Smooth muscle cell (in vitro differentiated cells): ENCODE measurements around the gene MRPL39. TPM values are rescaled to one million over a fixed set of nuclear protein-coding genes. Genes with fewer than 3 reads are reported as not detected.

Source experiments
- DNase-seq: peaks from one replicate; lab custom pipeline; 2025; ENCODE audit not compliant: unreplicated experiment; lab: John Stamatoyannopoulos, UW
- H2AFZ ChIP-seq: fragments of 200-600 bp; sonication (generic); 2 replicates; pipeline ENCODE4 v1.6.0; 2016; ENCODE audit warnings: antibody characterized with exemption, low read depth, mild to moderate bottlenecking
- H3F3A ChIP-seq: fragments of 200-600 bp; sonication (generic); 2 replicates; pipeline ENCODE4 v1.6.0; 2017; ENCODE audit warnings: antibody characterized with exemption, low read depth
- H3K27ac ChIP-seq: fragments of 200-600 bp; sonication (generic); 2 replicates; pipeline ENCODE4 v1.5.1; 2016; ENCODE audit warnings: low read depth, mild to moderate bottlenecking
- H3K27me3 ChIP-seq: fragments of 200-600 bp; sonication (generic); 2 replicates; pipeline ENCODE4 v1.6.1; 2016; ENCODE audit warnings: low read depth, mild to moderate bottlenecking
- H3K36me3 ChIP-seq: fragments of 200-600 bp; sonication (generic); 2 replicates; pipeline ENCODE4 v1.5.1; 2016; ENCODE audit warnings: low read depth
- H3K4me1 ChIP-seq: fragments of 200-600 bp; sonication (generic); 2 replicates; pipeline ENCODE4 v1.5.1; 2016; ENCODE audit warnings: low read depth
- H3K4me2 ChIP-seq: fragments of 200-600 bp; sonication (generic); 2 replicates; pipeline ENCODE4 v1.6.0; 2016; ENCODE audit warnings: mild to moderate bottlenecking
- H3K4me3 ChIP-seq: fragments of 200-600 bp; sonication (generic); 2 replicates; pipeline ENCODE4 v1.5.1; 2016; ENCODE audit warnings: mild to moderate bottlenecking
- H3K79me2 ChIP-seq: fragments of 200-600 bp; sonication (generic); 2 replicates; pipeline ENCODE4 v1.6.0; 2016; ENCODE audit warnings: low read depth, mild to moderate bottlenecking
- H3K9ac ChIP-seq: fragments of 200-600 bp; sonication (generic); 2 replicates; pipeline ENCODE4 v1.6.0; 2016; ENCODE audit warnings: low read depth
- H3K9me3 ChIP-seq: fragments of 200-600 bp; sonication (generic); replicated peaks from 2 replicates; pipeline ENCODE4 v1.5.1; 2016; ENCODE audit warnings: low read depth
- H4K20me1 ChIP-seq: fragments of 200-600 bp; sonication (generic); 2 replicates; pipeline ENCODE4 v1.6.0; 2016; ENCODE audit warnings: low read depth
- CTCF ChIP-seq: fragments of 200-600 bp; sonication (generic); IDR thresholded peaks from 2 replicates; pipeline ENCODE4 v1.5.1; 2017; ENCODE audit warnings: borderline replicate concordance, mild to moderate bottlenecking, antibody characterized with exemption; ENCODE audit not compliant: insufficient read depth, poor library complexity, severe bottlenecking
- WGBS: methylation state at CpG from one replicate; pipeline ENCODE4 v1.1.7; 2016; ENCODE audit warnings: low lambda C conversion rate; 5-methylcytosine and 5-hydroxymethylcytosine counted together
- polyA plus RNA-seq: library from polyadenylated mRNA; unstranded; fragments of >200 nt; fragmentation: Nextera tagmentation; extraction: Ambion mirVana; gene quantifications from 2 replicates; pipeline ENCODE4 v1.2.1, GENCODE V29; 2016
- total RNA-seq: library from RNA; depleted of rRNA; stranded (reverse); fragments of >200 nt; gene quantifications from 2 replicates; pipeline ENCODE4 v1.2.3, GENCODE V29; 2014

Gene MRPL39
- total and polyA plus RNA-seq, 2 experiments from 2014 or later = 48.1 to 62.0 TPM

- H3K9ac ChIP-seq = no peak overlapping the region
- TF ChIP-seq CTCF = no peak
Measured at GRCh38 chr21:25556091-25556490, 51.2 kb downstream of the MRPL39 start.

GRCh38 chr21:25555492-25555891 lies 51.8 kb downstream of the MRPL39 start:
- Histone ChIP-seq H2AFZ (no peak overlapping the region), H3K4me3 (no peak overlapping the region), H3K9ac (no peak overlapping the region), H3K27ac (no peak overlapping the region), H3K4me2 (no peak overlapping the region), H3K4me1 (no peaks in the 10 kb centered on the region), H3K79me2 (no peaks in the 10 kb centered on the region), H3K9me3 (no peaks in the 10 kb centered on the region), H4K20me1 (no peaks in the 10 kb centered on the region), H3F3A (no peaks in the 10 kb centered on the region), H3K36me3 (no peaks in the 10 kb centered on the region), H3K27me3 (no peaks in the 10 kb centered on the region)
- no peak for TF ChIP-seq CTCF
- DNase-seq = no peak

More at GRCh38 chr21:25556091-25556490, 51.2 kb downstream of the MRPL39 start:
- H3K79me2 ChIP-seq = no peaks in the 10 kb centered on the region
- H2AFZ ChIP-seq = no peak overlapping the region
- no peaks in the 10 kb centered on the region for H4K20me1 ChIP-seq
- H3K27ac ChIP-seq = no peak overlapping the region
- H3K4me2 ChIP-seq = no peak overlapping the region
- H3K27me3 ChIP-seq = no peaks in the 10 kb centered on the region
- H3K36me3 ChIP-seq = no peaks in the 10 kb centered on the region
- no peaks in the 10 kb centered on the region for H3F3A ChIP-seq
- no peaks in the 10 kb centered on the region for H3K9me3 ChIP-seq
- H3K4me1 ChIP-seq = no peaks in the 10 kb centered on the region
- no peak overlapping the region for H3K4me3 ChIP-seq
- DNase-seq = no peak

GRCh38 chr21:25552856-25553255 lies 54.4 kb downstream of the MRPL39 start:
- no peak overlapping the region for H2AFZ ChIP-seq
- no peaks in the 10 kb centered on the region for H3F3A ChIP-seq
- H3K4me3 ChIP-seq = no peak overlapping the region
- no peak for TF ChIP-seq CTCF
- no peaks in the 10 kb centered on the region for H3K36me3 ChIP-seq
- H3K4me2 ChIP-seq = no peak overlapping the region
- WGBS = 85% methylated on average over 5 of the region's 5 CpGs
- H3K27ac ChIP-seq = no peak overlapping the region
- no peak overlapping the region for H3K9ac ChIP-seq
- no peaks in the 10 kb centered on the region for H3K4me1 ChIP-seq
- no peaks in the 10 kb centered on the region for H3K79me2 ChIP-seq
- H3K9me3 ChIP-seq = no peaks in the 10 kb centered on the region
- H4K20me1 ChIP-seq = no peaks in the 10 kb centered on the region
- H3K27me3 ChIP-seq = no peaks in the 10 kb centered on the region
- no peak for DNase-seq

- Histone ChIP-seq H4K20me1 (no peaks in the 10 kb centered on the region), H3K4me3 (no peak overlapping the region), H2AFZ (no peak overlapping the region), H3K36me3 (no peaks in the 10 kb centered on the region), H3K9ac (no peak overlapping the region), H3K4me2 (no peak overlapping the region), H3K27ac (no peak overlapping the region), H3F3A (no peaks in the 10 kb centered on the region), H3K79me2 (no peaks in the 10 kb centered on the region), H3K4me1 (no peaks in the 10 kb centered on the region), H3K27me3 (no peaks in the 10 kb centered on the region), H3K9me3 (no peaks in the 10 kb centered on the region)
- TF ChIP-seq CTCF = no peak
- DNase-seq = no peak
- WGBS = 94% methylated on average over 1 of the region's 1 CpG
Measured at GRCh38 chr21:25551569-25551968, 55.7 kb downstream of the MRPL39 start.
